GM23338 (cell line): ENCODE results near the gene OR7G2. TPM values are rescaled to one million over a fixed set of nuclear protein-coding genes. Genes with fewer than 3 reads are reported as not detected.

Experiments used
- ATAC-seq: fragments of 200-7000 bp; cut with Tn5 transposase; 3 replicates; pipeline ENCODE4 v1.9.1; 2020
- DNase-seq: peaks from one replicate; pipeline ENCODE4 v3.0.0-alpha.2; 2015; ENCODE audit warnings: low spot score
- H2AFZ ChIP-seq: fragments of 200-600 bp; sonication (generic); 2 replicates; pipeline ENCODE4 v1.8.0; 2016; ENCODE audit warnings: antibody characterized with exemption, mild to moderate bottlenecking, moderate library complexity
- H3F3A ChIP-seq: fragments of 200-600 bp; sonication (generic); replicated peaks from 2 replicates; pipeline ENCODE4 v1.8.0; 2017; ENCODE audit warnings: antibody characterized with exemption, mixed run types, low read depth
- H3K27ac ChIP-seq: fragments of 200-600 bp; sonication (generic); 2 replicates; pipeline ENCODE4 v1.6.1; 2016; ENCODE audit warnings: low read depth
- H3K27me3 ChIP-seq: fragments of 200-600 bp; sonication (generic); 2 replicates; pipeline ENCODE4 v1.8.0; 2016; ENCODE audit warnings: mild to moderate bottlenecking, mixed run types, moderate library complexity; ENCODE audit not compliant: insufficient read depth
- H3K36me3 ChIP-seq: fragments of 200-600 bp; sonication (generic); 2 replicates; pipeline ENCODE4 v1.8.0; 2016; ENCODE audit warnings: mild to moderate bottlenecking; ENCODE audit not compliant: insufficient read depth
- H3K4me1 ChIP-seq: fragments of 200-600 bp; sonication (generic); 2 replicates; pipeline ENCODE4 v1.8.0; 2016; ENCODE audit warnings: mild to moderate bottlenecking, moderate library complexity; ENCODE audit not compliant: insufficient read depth
- H3K4me2 ChIP-seq: fragments of 200-600 bp; sonication (generic); 2 replicates; pipeline ENCODE4 v1.7.1; 2017; ENCODE audit warnings: mixed run types
- H3K4me3 ChIP-seq: fragments of 200-600 bp; sonication (generic); 2 replicates; pipeline ENCODE4 v1.6.1; 2016; ENCODE audit warnings: mixed run types
- H3K79me2 ChIP-seq: fragments of 200-600 bp; sonication (generic); replicated peaks from 2 replicates; pipeline ENCODE4 v1.8.0; 2017; ENCODE audit warnings: mild to moderate bottlenecking; ENCODE audit not compliant: insufficient read depth
- H3K9me2 ChIP-seq: fragments of 200-600 bp; sonication (generic); 2 replicates; pipeline ENCODE4 v1.8.0; 2017; ENCODE audit not compliant: insufficient read depth
- H4K20me1 ChIP-seq: fragments of 200-600 bp; sonication (generic); replicated peaks from 2 replicates; pipeline ENCODE4 v1.8.0; 2017; ENCODE audit warnings: mild to moderate bottlenecking; ENCODE audit not compliant: insufficient read depth
- H3K27ac Mint-ChIP-seq: 2 replicates; pipeline ENCODE4 v1.8.0; 2020; ENCODE audit warnings: inconsistent platforms, mild to moderate bottlenecking, moderate library complexity, mixed read lengths
- H3K27me3 Mint-ChIP-seq: 3 replicates; pipeline ENCODE4 v1.8.0; 2022; ENCODE audit warnings: low read depth, mild to moderate bottlenecking, moderate library complexity, mixed read lengths, inconsistent platforms; ENCODE audit not compliant: insufficient read depth, poor library complexity
- H3K36me3 Mint-ChIP-seq: 3 replicates; pipeline ENCODE4 v1.8.0; 2021; ENCODE audit warnings: low read depth, mild to moderate bottlenecking, inconsistent platforms, moderate library complexity, mixed read lengths
- H3K4me1 Mint-ChIP-seq: 3 replicates; pipeline ENCODE4 v1.8.0; 2020; ENCODE audit warnings: mild to moderate bottlenecking, inconsistent platforms, mixed read lengths
- H3K4me3 Mint-ChIP-seq: 3 replicates; pipeline ENCODE4 v1.8.0; 2021; ENCODE audit warnings: moderate library complexity, mild to moderate bottlenecking, inconsistent platforms, mixed read lengths
- H3K9me3 Mint-ChIP-seq: 3 replicates; pipeline ENCODE4 v1.8.0; 2020; ENCODE audit warnings: moderate library complexity, mild to moderate bottlenecking, inconsistent platforms, mixed read lengths
- CREB1 ChIP-seq: fragments of 250-450 bp; sonication (Bioruptor Pico); IDR thresholded peaks from 2 replicates; pipeline ENCODE4 v1.5.0; 2020; ENCODE audit warnings: low read depth, mild to moderate bottlenecking, moderate library complexity
- JUNB ChIP-seq: IDR thresholded peaks from one replicate; pipeline ENCODE4 v1.6.1; 2016; ENCODE audit warnings: antibody characterized with exemption; ENCODE audit not compliant: unreplicated experiment
- STAT1 ChIP-seq: IDR thresholded peaks from one replicate; pipeline ENCODE4 v1.6.1; 2016; ENCODE audit warnings: antibody characterized with exemption; ENCODE audit not compliant: unreplicated experiment
- ZNF331 ChIP-seq: fragments of 250-450 bp; sonication (Bioruptor Pico); IDR thresholded peaks from 2 replicates; pipeline ENCODE4 v1.5.0; 2020; ENCODE audit warnings: low read depth, mild to moderate bottlenecking, moderate library complexity
- polyA plus RNA-seq: library from polyadenylated mRNA; unstranded; fragments of >200 nt; fragmentation: Nextera tagmentation; extraction: Ambion mirVana; gene quantifications from 2 replicates; pipeline ENCODE4 v1.2.1, GENCODE V29; 2016
- total RNA-seq: library from RNA; depleted of rRNA; stranded (reverse); fragments of >200 nt; shearing (Covaris generic); gene quantifications from 2 replicates; pipeline ENCODE4 v1.2.3, GENCODE V29; 2014
- TF ChIP-seq, protein P1 (sequence below): fragments of 250-450 bp; sonication (Bioruptor Pico); IDR thresholded peaks from 2 replicates; pipeline ENCODE4 v1.5.0; 2020; ENCODE audit warnings: mild to moderate bottlenecking, moderate library complexity
- TF ChIP-seq, protein P2 (sequence below): IDR thresholded peaks from 2 replicates; pipeline ENCODE4 v1.6.1; 2016; ENCODE audit warnings: antibody characterized with exemption

Gene OR7G2
- total and polyA plus RNA-seq, 2 experiments from 2014 or later = not detected

DNA sequence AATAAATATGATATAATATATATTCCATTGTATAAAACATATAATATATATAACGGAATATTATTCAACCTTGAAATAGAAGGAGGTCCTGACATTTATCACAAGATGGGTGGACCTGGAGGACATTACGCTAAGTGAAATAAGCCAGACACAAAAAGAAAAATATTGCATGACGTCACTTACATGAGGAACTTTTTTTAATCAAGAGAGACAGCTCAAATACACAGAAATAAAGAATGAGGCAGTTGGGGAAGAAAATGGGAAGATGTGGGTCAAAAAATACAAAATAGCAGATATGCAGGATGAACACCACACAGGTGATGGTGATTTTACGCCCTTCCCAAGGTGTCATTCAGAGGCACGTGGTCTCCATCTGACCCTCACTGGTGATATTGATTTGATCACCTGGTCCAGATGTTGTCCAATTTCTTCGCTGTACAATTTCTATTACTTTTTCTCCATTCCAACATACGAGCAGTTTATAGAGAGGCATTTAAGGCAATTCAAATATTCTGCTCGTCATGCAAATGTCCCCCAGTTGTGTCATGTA is 32.4 kb upstream of the OR7G2 start (continued):
- TF ChIP-seq, protein P1, sequence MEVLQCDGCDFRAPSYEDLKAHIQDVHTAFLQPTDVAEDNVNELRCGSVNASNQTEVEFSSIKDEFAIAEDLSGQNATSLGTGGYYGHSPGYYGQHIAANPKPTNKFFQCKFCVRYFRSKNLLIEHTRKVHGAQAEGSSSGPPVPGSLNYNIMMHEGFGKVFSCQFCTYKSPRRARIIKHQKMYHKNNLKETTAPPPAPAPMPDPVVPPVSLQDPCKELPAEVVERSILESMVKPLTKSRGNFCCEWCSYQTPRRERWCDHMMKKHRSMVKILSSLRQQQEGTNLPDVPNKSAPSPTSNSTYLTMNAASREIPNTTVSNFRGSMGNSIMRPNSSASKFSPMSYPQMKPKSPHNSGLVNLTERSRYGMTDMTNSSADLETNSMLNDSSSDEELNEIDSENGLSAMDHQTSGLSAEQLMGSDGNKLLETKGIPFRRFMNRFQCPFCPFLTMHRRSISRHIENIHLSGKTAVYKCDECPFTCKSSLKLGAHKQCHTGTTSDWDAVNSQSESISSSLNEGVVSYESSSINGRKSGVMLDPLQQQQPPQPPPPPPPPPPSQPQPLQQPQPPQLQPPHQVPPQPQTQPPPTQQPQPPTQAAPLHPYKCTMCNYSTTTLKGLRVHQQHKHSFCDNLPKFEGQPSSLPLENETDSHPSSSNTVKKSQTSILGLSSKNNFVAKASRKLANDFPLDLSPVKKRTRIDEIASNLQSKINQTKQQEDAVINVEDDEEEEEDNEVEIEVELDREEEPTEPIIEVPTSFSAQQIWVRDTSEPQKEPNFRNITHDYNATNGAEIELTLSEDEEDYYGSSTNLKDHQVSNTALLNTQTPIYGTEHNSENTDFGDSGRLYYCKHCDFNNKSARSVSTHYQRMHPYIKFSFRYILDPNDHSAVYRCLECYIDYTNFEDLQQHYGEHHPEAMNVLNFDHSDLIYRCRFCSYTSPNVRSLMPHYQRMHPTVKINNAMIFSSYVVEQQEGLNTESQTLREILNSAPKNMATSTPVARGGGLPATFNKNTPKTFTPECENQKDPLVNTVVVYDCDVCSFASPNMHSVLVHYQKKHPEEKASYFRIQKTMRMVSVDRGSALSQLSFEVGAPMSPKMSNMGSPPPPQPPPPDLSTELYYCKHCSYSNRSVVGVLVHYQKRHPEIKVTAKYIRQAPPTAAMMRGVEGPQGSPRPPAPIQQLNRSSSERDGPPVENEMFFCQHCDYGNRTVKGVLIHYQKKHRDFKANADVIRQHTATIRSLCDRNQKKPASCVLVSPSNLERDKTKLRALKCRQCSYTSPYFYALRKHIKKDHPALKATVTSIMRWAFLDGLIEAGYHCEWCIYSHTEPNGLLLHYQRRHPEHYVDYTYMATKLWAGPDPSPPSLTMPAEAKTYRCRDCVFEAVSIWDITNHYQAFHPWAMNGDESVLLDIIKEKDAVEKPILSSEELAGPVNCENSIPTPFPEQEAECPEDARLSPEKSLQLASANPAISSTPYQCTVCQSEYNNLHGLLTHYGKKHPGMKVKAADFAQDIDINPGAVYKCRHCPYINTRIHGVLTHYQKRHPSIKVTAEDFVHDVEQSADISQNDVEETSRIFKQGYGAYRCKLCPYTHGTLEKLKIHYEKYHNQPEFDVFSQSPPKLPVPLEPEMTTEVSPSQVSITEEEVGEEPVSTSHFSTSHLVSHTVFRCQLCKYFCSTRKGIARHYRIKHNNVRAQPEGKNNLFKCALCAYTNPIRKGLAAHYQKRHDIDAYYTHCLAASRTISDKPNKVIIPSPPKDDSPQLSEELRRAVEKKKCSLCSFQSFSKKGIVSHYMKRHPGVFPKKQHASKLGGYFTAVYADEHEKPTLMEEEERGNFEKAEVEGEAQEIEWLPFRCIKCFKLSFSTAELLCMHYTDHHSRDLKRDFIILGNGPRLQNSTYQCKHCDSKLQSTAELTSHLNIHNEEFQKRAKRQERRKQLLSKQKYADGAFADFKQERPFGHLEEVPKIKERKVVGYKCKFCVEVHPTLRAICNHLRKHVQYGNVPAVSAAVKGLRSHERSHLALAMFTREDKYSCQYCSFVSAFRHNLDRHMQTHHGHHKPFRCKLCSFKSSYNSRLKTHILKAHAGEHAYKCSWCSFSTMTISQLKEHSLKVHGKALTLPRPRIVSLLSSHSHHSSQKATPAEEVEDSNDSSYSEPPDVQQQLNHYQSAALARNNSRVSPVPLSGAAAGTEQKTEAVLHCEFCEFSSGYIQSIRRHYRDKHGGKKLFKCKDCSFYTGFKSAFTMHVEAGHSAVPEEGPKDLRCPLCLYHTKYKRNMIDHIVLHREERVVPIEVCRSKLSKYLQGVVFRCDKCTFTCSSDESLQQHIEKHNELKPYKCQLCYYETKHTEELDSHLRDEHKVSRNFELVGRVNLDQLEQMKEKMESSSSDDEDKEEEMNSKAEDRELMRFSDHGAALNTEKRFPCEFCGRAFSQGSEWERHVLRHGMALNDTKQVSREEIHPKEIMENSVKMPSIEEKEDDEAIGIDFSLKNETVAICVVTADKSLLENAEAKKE (CRISPR knock-in tag) = no peak
- TF ChIP-seq ZNF331 (CRISPR knock-in tag) = no peak

DNA sequence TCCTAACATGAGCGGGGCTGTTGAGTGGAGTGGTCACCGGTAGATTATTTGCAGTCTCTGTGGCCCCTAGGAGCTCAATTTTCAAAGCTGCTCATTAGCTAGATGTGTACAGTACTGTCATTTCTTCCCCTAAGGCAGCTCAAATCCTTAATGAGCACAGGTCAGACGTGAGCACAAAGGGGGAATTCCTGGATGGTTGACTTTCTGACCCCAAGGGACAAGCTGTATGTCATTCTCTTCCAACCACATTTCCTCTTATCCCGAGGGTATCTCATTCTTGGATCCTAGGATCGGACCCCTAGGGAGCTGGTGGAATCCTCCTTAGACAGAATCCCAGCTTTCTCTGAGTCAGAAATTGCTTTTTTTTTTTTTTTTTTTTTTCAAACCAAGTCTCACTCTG is 25.1 kb upstream of the OR7G2 start:
- Histone ChIP-seq H2AFZ (no peak overlapping the region), H3K27ac (no peak overlapping the region), H3K4me3 (no peak overlapping the region), H3K27me3 (no peaks in the 10 kb centered on the region), H4K20me1 (no peaks in the 10 kb centered on the region), H3K36me3 (no peaks in the 10 kb centered on the region), H3F3A (no peaks in the 10 kb centered on the region), H3K4me2 (no peak overlapping the region), H3K9me2 (no peaks in the 10 kb centered on the region), H3K79me2 (no peaks in the 10 kb centered on the region), H3K4me1 (no peaks in the 10 kb centered on the region)
- TF ChIP-seq, protein P2, sequence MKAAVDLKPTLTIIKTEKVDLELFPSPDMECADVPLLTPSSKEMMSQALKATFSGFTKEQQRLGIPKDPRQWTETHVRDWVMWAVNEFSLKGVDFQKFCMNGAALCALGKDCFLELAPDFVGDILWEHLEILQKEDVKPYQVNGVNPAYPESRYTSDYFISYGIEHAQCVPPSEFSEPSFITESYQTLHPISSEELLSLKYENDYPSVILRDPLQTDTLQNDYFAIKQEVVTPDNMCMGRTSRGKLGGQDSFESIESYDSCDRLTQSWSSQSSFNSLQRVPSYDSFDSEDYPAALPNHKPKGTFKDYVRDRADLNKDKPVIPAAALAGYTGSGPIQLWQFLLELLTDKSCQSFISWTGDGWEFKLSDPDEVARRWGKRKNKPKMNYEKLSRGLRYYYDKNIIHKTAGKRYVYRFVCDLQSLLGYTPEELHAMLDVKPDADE = no peak
- TF ChIP-seq CREB1 (CRISPR knock-in tag) = no peak
- no peak for TF ChIP-seq JUNB
- TF ChIP-seq, protein P1 (CRISPR knock-in tag) = no peak
- TF ChIP-seq STAT1 = no peak
- Mint-ChIP-seq H3K36me3 (peaks cover 23% of the 10 kb centered on the region), H3K9me3 (peaks cover 77% of the 10 kb centered on the region), H3K27me3 (peaks cover 2% of the 10 kb centered on the region), H3K4me3 (no peak overlapping the region), H3K27ac (no peak overlapping the region), H3K4me1 (no peaks in the 10 kb centered on the region)
- ATAC-seq (no peak), DNase-seq (no peak)
